GM12878 (cell line): Measurements from ENCODE around the gene KRTAP10-3. TPM values are rescaled to one million over a fixed set of nuclear protein-coding genes. Genes with fewer than 3 reads are reported as not detected.

Experiments used
- ATAC-seq: fragments of 200-7000 bp; cut with Tn5 transposase; 3 replicates; pipeline ENCODE4 v1.9.1; 2020; ENCODE audit warnings: mild to moderate bottlenecking, moderate library complexity
- BruUV-seq: library from RNA; stranded (reverse); fragments of 400-500 nt; replicated peaks from 2 replicates; lab custom pipeline; 2021; lab: Mats Ljungman, UMichigan
- CTCF ChIA-PET: fragments of 300-600 bp; sonication (Branson Sonifier 250); formaldehyde crosslinking; extraction: SDS; loops from one replicate; lab custom pipeline; 2021; ENCODE audit warnings: inconsistent platforms; lab: Yijun Ruan, JAX
- POLR2A ChIA-PET: fragments of 350-600 bp; formaldehyde crosslinking; extraction: SDS; loops from one replicate; lab custom pipeline; 2021; ENCODE audit warnings: inconsistent platforms; lab: Charles Lee
- RAD21 ChIA-PET: fragments of 300-600 bp; sonication (Branson Sonifier 250); formaldehyde crosslinking; loops from one replicate; lab custom pipeline; 2023; ENCODE audit warnings: antibody characterized with exemption; ENCODE audit not compliant: unreplicated experiment; lab: Charles Lee
- SMC1A ChIA-PET: fragments of 300-600 bp; sonication (Branson Sonifier 250); formaldehyde crosslinking; loops from one replicate; lab custom pipeline; 2023; ENCODE audit not compliant: unreplicated experiment, uncharacterized antibody; lab: Charles Lee
- DNase-seq: peaks from one replicate; pipeline ENCODE4 v3.0.0-alpha.2; 2011; ENCODE audit warnings: low read depth, low spot score
- FAIRE-seq: peaks from 3 replicates; lab custom pipeline; 2011; peaks lifted over from hg19 to GRCh38; lab: Jason Lieb, UNC
- H2AFZ ChIP-seq: 2 replicates; pipeline ENCODE4 v1.6.0; 2011; ENCODE audit warnings: low read depth, low read length, control low read depth; ENCODE audit not compliant: control insufficient read depth
- H3K27ac ChIP-seq: 2 replicates; pipeline ENCODE4 v1.5.1; 2011; ENCODE audit warnings: control low read depth; ENCODE audit not compliant: control insufficient read depth, insufficient read depth
- H3K27me3 ChIP-seq, 2 experiments: replicated peaks in 1 of 2; 2 replicates each; pipeline versions ENCODE4 v1.6.0 to v1.6.1; 2011; ENCODE audit warnings: low read length in 1 of 2; ENCODE audit not compliant: control insufficient read depth in 2 of 2, insufficient read depth in 2 of 2
- H3K36me3 ChIP-seq, 2 experiments: 2 replicates each; pipeline ENCODE4 v1.5.1; 2011; ENCODE audit warnings: low read length in 1 of 2; ENCODE audit not compliant: control insufficient read depth in 2 of 2, insufficient read depth in 2 of 2
- H3K4me1 ChIP-seq: 2 replicates; pipeline ENCODE4 v1.6.1; 2011; ENCODE audit warnings: mild to moderate bottlenecking, low read length, moderate library complexity, mixed read lengths; ENCODE audit not compliant: control insufficient read depth, insufficient read depth
- H3K4me2 ChIP-seq: 2 replicates; pipeline ENCODE4 v1.6.0; 2011; ENCODE audit warnings: control low read depth; ENCODE audit not compliant: control insufficient read depth, insufficient read depth
- H3K4me3 ChIP-seq: fragments of 200-600 bp; sonication (generic); 2 replicates; pipeline ENCODE4 v1.5.1; 2016
- H3K79me2 ChIP-seq: 2 replicates; pipeline ENCODE4 v1.6.0; 2011; ENCODE audit warnings: low read length; ENCODE audit not compliant: control insufficient read depth, insufficient read depth
- H3K9ac ChIP-seq: 2 replicates; pipeline ENCODE4 v1.8.0; 2011; ENCODE audit warnings: low read length, control low read depth, mixed read lengths; ENCODE audit not compliant: control insufficient read depth, insufficient read depth
- H3K9me3 ChIP-seq: replicated peaks from 3 replicates; pipeline ENCODE4 v1.5.1; 2011; ENCODE audit warnings: mild to moderate bottlenecking, low read length; ENCODE audit not compliant: control insufficient read depth, insufficient read depth
- H4K20me1 ChIP-seq: 2 replicates; pipeline ENCODE4 v1.6.0; 2011; ENCODE audit not compliant: control insufficient read depth, insufficient read depth
- EP300 ChIP-seq, 2 experiments: fragments of 150-350 bp in 1 of 2; IDR thresholded peaks; 2 replicates each; pipeline ENCODE4 v1.6.1; 2011 to 2012; ENCODE audit warnings: low read depth in 2 of 2, low read length in 2 of 2, borderline replicate concordance in 1 of 2, improper control_type of control experiment in 1 of 2, inconsistent platforms in 1 of 2; ENCODE audit not compliant: control insufficient read depth in 1 of 2
- FOXM1 ChIP-seq: IDR thresholded peaks from 2 replicates; pipeline ENCODE4 v1.6.1; 2012; ENCODE audit warnings: low read depth, mild to moderate bottlenecking, inconsistent platforms, low read length, moderate library complexity
- HCFC1 ChIP-seq: fragments of 150-350 bp; IDR thresholded peaks from 2 replicates; pipeline ENCODE4 v1.6.1; 2014; ENCODE audit warnings: low read length
- IRF4 ChIP-seq: IDR thresholded peaks from 2 replicates; pipeline ENCODE4 v1.6.1; 2011; ENCODE audit warnings: low read depth, low read length
- JUNB ChIP-seq: IDR thresholded peaks from 2 replicates; pipeline ENCODE4 v1.6.1; 2016; ENCODE audit warnings: antibody characterized with exemption, mild to moderate bottlenecking
- JUND ChIP-seq: IDR thresholded peaks from 2 replicates; pipeline ENCODE4 v1.6.1; 2012; ENCODE audit warnings: low read depth, mild to moderate bottlenecking, low read length, improper control_type of control experiment, moderate library complexity
- LARP7 ChIP-seq: fragments of 450-650 bp; IDR thresholded peaks from 2 replicates; pipeline ENCODE4 v1.6.1; 2017; ENCODE audit warnings: mild to moderate bottlenecking
- MEF2B ChIP-seq: fragments of 450-650 bp; IDR thresholded peaks from 2 replicates; pipeline ENCODE4 v1.6.1; 2018; ENCODE audit warnings: mild to moderate bottlenecking, moderate library complexity; ENCODE audit not compliant: partially characterized antibody, poor library complexity, severe bottlenecking
- MTA3 ChIP-seq: IDR thresholded peaks from 2 replicates; pipeline ENCODE4 v1.6.1; 2012; ENCODE audit warnings: low read length, inconsistent platforms, borderline replicate concordance
- RUNX3 ChIP-seq: IDR thresholded peaks from 2 replicates; pipeline ENCODE4 v1.6.1; 2012; ENCODE audit warnings: low read length, inconsistent platforms
- SIN3A ChIP-seq: IDR thresholded peaks from 2 replicates; pipeline ENCODE4 v1.6.1; 2012; ENCODE audit warnings: low read depth, low read length, improper control_type of control experiment
- SP1 ChIP-seq: IDR thresholded peaks from one replicate; pipeline ENCODE4 v1.6.1; 2011; ENCODE audit warnings: low read depth, low read length
- ZZZ3 ChIP-seq: IDR thresholded peaks from 2 replicates; pipeline ENCODE4 v1.6.1; 2011; ENCODE audit warnings: low read depth; ENCODE audit not compliant: control insufficient read depth, insufficient read length
- WGBS: methylation state at CpG from one replicate; pipeline ENCODE4 v1.1.6; 2016; ENCODE audit warnings: low lambda C conversion rate; ENCODE audit not compliant: insufficient replicate concordance, insufficient coverage; ENCODE audit errors: missing lambda C conversion rate; 5-methylcytosine and 5-hydroxymethylcytosine counted together
- in situ Hi-C: fragments of 300-500 bp; cut with MboI; formaldehyde crosslinking; loops from 9 replicates; pipeline ENCODE4 v1.14.3; 2018; ENCODE audit warnings: mixed read lengths
- intact Hi-C: fragments of 100-400 bp; cut with micrococcal nuclease; formaldehyde crosslinking; loops from one replicate; pipeline ENCODE4 v1.14.2; 2022; ENCODE audit not compliant: unreplicated experiment
- polyA plus RNA-seq, 11 experiments: library from polyadenylated mRNA; depleted of rRNA in 4 of 11; unstranded in 6 of 11; stranded (reverse) in 5 of 11; fragments of >200 nt; fragmentation: Nextera tagmentation in 4 of 11; fragmentation: Illumina TruSeq in 1 of 11; extraction: Ambion mirVana in 4 of 11; extraction: Trizol in 1 of 11; gene quantifications; 1 replicate in 1 of 11; 2 replicates in 10 of 11; pipeline versions ENCODE4 v1.2.1 to v1.2.3, GENCODE V29; 2011 to 2016; ENCODE audit warnings: inconsistent platforms in 2 of 11, missing spikeins in 2 of 11, low read depth in 1 of 11
- total RNA-seq, 4 experiments: library from RNA; depleted of rRNA in 3 of 4; stranded (reverse); fragments of >200 nt in 3 of 4; fragmentation: Illumina TruSeq in 1 of 4; extraction: Trizol in 1 of 4; gene quantifications; 2 replicates each; pipeline versions ENCODE4 v1.2.1 to v1.2.3, GENCODE V29; 2013 to 2021
- TF ChIP-seq, protein P1 (sequence below): fragments of 150-350 bp; IDR thresholded peaks from 2 replicates; pipeline ENCODE4 v1.6.1; 2014; ENCODE audit warnings: mild to moderate bottlenecking, low read depth, low read length

KRTAP10-3 gene
- total and polyA plus RNA-seq, 10 of the 15 experiments (the other 5 are each of a cell fraction or from before 2014, with no cell fraction given), result not detected

DNA sequence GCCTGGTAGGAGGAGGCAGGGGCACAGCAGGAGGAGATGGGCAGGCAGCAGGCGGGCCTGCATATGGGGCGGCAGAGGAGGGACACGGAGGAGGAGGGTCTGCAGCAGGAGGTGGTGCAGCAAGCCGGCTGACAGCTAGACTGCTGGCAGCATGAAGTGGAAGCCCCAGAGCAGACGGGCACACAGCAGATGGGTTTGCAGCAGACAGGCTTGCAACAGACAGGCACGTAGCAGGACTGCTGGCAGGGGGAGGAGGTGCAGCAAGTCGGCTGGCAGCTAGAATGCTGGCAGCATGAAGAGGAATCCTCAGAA, 21.2 kb upstream of the KRTAP10-3 start:
- H3K4me1 ChIP-seq, result no peaks in the 10 kb centered on the region
- peaks cover 5% of the 10 kb centered on the region; the same call in 2 of the 3 replicates for H3K9me3 ChIP-seq
- H4K20me1 ChIP-seq, result no peaks in the 10 kb centered on the region
- no peak overlapping the region for H3K4me2 ChIP-seq
- in situ Hi-C loops, result no loop called here
- SMC1A ChIA-PET, result no interaction called here
- H3K27me3 ChIP-seq, result no peaks in the 10 kb centered on the region
- RAD21 ChIA-PET, result no interaction called here
- no peaks in the 10 kb centered on the region for H3K79me2 ChIP-seq
- DNase-seq, result no peak
- no peak for ATAC-seq
- CTCF ChIA-PET, result interaction anchor here (0.6 kb wide), 1 partner anchor 1487 kb away, joined by 3 read pairs; no protein-coding TSS in a partner anchor
- no peak overlapping the region for H3K4me3 ChIP-seq
- no peak overlapping the region for H3K9ac ChIP-seq
- POLR2A ChIA-PET, result no interaction called here
- TF ChIP-seq MEF2B, result no peak
- TF ChIP-seq, protein P1, sequence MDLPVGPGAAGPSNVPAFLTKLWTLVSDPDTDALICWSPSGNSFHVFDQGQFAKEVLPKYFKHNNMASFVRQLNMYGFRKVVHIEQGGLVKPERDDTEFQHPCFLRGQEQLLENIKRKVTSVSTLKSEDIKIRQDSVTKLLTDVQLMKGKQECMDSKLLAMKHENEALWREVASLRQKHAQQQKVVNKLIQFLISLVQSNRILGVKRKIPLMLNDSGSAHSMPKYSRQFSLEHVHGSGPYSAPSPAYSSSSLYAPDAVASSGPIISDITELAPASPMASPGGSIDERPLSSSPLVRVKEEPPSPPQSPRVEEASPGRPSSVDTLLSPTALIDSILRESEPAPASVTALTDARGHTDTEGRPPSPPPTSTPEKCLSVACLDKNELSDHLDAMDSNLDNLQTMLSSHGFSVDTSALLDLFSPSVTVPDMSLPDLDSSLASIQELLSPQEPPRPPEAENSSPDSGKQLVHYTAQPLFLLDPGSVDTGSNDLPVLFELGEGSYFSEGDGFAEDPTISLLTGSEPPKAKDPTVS, result no peak
- no peak for TF ChIP-seq SIN3A
- no peak for TF ChIP-seq LARP7
- no peak for TF ChIP-seq RUNX3
- no peak for TF ChIP-seq HCFC1
- no peak for TF ChIP-seq SP1
- no peak for TF ChIP-seq JUNB
- no peak for TF ChIP-seq JUND
- no peak for TF ChIP-seq MTA3
- TF ChIP-seq ZZZ3, result no peak
- TF ChIP-seq FOXM1, result no peak
- no peak for TF ChIP-seq EP300 (IDR thresholded peaks at IDR 0.05; ENCODE audit: borderline replicate concordance in 1 of 2, control insufficient read depth in 1 of 2, low read depth in 2 of 2, low read length in 2 of 2)
- TF ChIP-seq IRF4, result no peak
- TF ChIP-seq, all 136 proteins: peak for 0
- no peak for FAIRE-seq
- intact Hi-C loops, result no loop called here
- BruUV-seq, result no TSS peak
- no peak overlapping the region for H2AFZ ChIP-seq
- WGBS, result 32% methylated on average over 7 of the region's 7 CpGs
- H3K36me3 ChIP-seq, result no peaks in the 10 kb centered on the region
- no peak overlapping the region for H3K27ac ChIP-seq
